H1 (cell line): ENCODE data around the gene CDC14B. TPM values are rescaled to one million over a fixed set of nuclear protein-coding genes. Genes with fewer than 3 reads are reported as not detected.

Source experiments
- ASH2L ChIP-seq: fragments of 200-600, 300-600 bp; sonication (generic); IDR thresholded peaks from one replicate; pipeline ENCODE4 v1.7.1; 2017; ENCODE audit warnings: low read length
- BRCA1 ChIP-seq: IDR thresholded peaks from 2 replicates; pipeline ENCODE4 v1.6.1; 2012; ENCODE audit warnings: low read depth, low read length, improper control_type of control experiment
- FOSL1 ChIP-seq: IDR thresholded peaks from 2 replicates; pipeline ENCODE4 v1.6.1; 2011; ENCODE audit warnings: mild to moderate bottlenecking, low read depth, low read length, moderate library complexity; ENCODE audit not compliant: insufficient read depth
- POLR2A ChIP-seq, 2 experiments: IDR thresholded peaks; 1 replicate in 1 of 2; 2 replicates in 1 of 2; pipeline ENCODE4 v1.6.1; 2011; ENCODE audit warnings: low read depth in 2 of 2, low read length in 2 of 2, mild to moderate bottlenecking in 2 of 2; ENCODE audit errors: control extremely low read depth in 1 of 2
- SRF ChIP-seq: IDR thresholded peaks from 2 replicates; pipeline ENCODE4 v1.6.1; 2011; ENCODE audit warnings: mild to moderate bottlenecking, low read depth, low read length, moderate library complexity
- TAF7 ChIP-seq: optimal IDR thresholded peaks from 2 replicates; pipeline ENCODE3; 2011; ENCODE audit warnings: low read depth, mild to moderate bottlenecking, inconsistent platforms, low read length, moderate library complexity, borderline replicate concordance
- TEAD4 ChIP-seq: IDR thresholded peaks from 2 replicates; pipeline ENCODE4 v1.6.1; 2012; ENCODE audit warnings: low read depth, low read length, inconsistent platforms, mixed read lengths
- polyA plus RNA-seq, 7 experiments: library from polyadenylated mRNA; depleted of rRNA in 3 of 7; stranded (reverse) in 5 of 7; unstranded in 2 of 7; fragments of >200 nt in 5 of 7; fragments of 200-250 nt in 2 of 7; gene quantifications; 1 replicate in 5 of 7; 2 replicates in 1 of 7; 4 replicates in 1 of 7; pipeline versions ENCODE4 v1.2.1 to v1.2.3, GENCODE V29; 2011 to 2013; ENCODE audit warnings: missing spikeins in 2 of 7, mixed read lengths in 2 of 7
- total RNA-seq: library from RNA; stranded (reverse); fragmentation: NEBNext Ultra II Directional; extraction: Animal tissue kit (Norgen Biotek cat#: 25700); gene quantifications from 2 replicates; pipeline ENCODE4 v1.2.1, GENCODE V29; 2021
- TF ChIP-seq, protein P1 (sequence below): IDR thresholded peaks from 2 replicates; pipeline ENCODE4 v1.6.1; 2012; ENCODE audit warnings: inconsistent platforms

The CDC14B gene
- total and polyA plus RNA-seq, 2 of the 8 experiments (the other 6 are each of a cell fraction or from before 2014, with no cell fraction given), result 17.2 to 44.6 TPM

DNA sequence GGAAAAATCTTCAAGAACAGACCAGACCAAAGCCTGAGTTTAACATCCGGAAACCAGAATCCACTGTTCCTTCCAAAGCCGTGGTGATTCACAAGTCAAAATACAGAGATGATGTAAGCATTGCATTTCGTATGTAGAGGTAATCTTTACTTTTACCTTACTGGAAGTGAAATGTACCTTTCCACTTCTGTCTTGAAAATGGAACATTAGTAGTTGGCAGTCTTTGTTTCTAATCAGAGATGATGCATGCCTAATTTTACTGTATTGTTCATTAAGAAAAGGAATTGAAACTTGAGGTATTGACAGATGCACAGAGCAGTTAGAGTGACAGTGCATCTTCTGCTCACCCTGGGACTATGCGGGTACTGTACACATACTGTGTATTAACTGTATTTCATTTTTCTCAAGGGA lies 135.1 kb downstream of the CDC14B start (continued):
- TF ChIP-seq, protein P1, sequence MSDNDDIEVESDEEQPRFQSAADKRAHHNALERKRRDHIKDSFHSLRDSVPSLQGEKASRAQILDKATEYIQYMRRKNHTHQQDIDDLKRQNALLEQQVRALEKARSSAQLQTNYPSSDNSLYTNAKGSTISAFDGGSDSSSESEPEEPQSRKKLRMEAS, result no peak
- TF ChIP-seq SRF (no peak), TEAD4 (no peak), ASH2L (no peak), BRCA1 (no peak), TAF7 (no peak), FOSL1 (no peak), POLR2A (IDR thresholded peaks at IDR 0.05; ENCODE audit: control extremely low read depth in 1 of 2, low read depth in 2 of 2, low read length in 2 of 2) (no peak)
